COLO829 (cell line): ENCODE measurements around the gene TMEM101.
"Not testable (repeated sequence)": the region's sequence is repeated elsewhere in the genome, so short reads cannot be mapped to it uniquely, and the experiment has no call there.

Experiments used
- DNase-seq: peaks from one replicate; pipeline ENCODE4 v3.0.0; 2012; ENCODE audit warnings: low spot score

Gene TMEM101

DNA sequence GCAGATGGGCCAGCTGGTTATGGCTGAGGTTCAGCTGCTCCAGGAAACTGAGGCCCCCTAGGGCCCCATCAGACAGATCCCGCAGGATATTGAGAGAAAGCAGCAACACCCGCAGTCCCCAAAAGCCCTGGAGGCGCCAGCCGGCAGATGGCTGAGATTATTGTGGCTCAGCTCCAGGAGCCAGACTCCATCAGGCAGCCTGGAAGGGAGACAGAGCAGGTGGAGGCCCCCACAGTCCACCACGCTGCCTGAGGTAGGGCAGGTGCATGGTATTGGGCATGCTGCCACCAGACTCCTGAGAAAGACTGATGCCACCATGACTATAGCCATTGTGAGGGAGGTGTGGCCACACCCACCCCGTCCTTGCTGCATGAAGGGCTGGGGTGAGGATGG lies 9.5 kb upstream of the TMEM101 start:
- DNase-seq: no peak

DNA sequence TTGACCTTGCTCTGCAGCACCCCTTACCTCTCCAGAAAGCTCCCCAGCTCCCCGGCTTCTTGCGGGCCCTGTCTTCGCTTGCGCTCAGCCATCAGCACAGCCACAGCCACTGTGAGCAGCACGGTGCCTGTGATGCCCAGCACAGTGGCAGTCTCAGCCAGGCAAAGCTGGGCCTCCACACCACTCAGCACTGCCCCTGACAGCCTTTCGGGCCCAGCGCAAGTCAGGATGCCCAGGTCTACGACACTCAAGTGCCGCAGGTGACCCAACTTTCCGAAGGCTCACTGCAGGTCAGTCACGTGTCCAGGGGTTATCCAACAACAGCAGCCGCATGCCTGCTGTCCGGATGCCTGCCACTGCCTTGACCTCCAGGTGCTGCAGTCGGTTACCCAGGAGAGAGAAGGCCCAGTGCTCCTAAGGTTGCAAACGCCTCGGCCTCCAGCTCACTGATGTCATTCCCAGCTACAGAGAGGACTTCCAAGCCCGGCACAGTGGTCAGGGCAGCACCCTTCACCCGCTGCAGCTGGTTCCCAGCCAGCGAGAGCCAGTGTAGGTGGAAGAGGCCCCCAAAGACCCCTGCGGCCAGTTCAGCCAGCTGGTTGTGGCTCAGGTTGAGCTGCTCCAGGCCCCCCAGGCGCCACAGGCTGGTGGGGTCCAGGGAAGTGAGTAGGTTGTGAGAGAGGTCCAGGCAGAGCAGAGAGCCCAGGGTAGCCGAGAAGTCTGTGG lies 8.9 kb upstream of the TMEM101 start:
- DNase-seq: no peak

DNA sequence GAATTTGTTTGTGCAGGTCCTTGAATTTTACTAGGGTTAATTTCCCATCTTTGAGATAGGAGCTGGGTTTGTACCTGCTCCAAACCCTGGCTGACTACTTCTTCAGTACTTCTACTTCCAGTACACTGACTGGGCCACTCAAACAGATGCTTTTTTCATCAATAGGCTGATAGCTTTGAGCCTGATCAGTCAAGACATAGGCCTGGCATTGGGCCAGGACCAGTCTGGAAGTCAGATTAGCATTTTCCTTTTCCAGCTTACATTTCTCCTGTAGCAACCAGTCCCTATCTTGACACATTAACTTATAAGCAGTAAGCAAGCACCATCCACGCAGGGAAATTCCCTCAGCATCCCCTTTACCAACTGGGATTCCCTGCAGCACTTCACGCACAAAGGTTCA lies 7.5 kb upstream of the TMEM101 start:
- no peak for DNase-seq

DNA sequence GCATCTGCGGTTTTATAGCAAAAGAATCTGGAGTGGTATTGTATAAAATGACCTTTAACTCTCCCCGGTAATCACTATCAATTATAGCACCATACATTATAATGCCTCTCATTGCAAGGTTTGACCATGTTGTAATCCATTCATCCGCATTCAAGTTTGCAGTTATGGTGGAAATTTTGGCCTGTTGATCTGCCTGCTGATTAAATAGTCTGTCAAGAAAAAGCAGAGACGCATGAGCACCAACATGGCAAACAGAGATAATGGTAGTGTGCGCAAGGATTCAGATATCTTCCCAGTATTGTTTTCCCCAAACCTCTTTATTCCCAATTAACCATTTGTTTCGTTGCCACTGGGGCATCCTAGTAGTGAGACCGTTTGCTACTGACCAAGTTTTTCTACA lies 6.5 kb upstream of the TMEM101 start:
- not testable (repeated sequence) for DNase-seq

DNA sequence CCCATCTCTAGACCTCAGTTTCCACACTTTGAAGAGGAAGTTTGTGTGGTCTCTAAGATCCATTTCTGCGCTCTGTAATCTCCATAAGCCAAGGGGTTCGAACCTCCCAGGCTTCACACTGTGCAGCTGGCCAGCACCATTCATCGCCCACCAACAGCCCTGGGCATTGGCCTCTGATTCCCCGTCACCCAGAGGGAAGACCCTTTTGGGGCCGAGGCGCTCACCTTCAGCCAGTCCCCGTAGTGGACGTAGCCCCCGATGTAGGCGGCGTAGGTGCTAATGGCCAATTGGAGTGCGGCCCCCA lies 678 bp downstream of the TMEM101 start:
- DNase-seq: no peak

DNA sequence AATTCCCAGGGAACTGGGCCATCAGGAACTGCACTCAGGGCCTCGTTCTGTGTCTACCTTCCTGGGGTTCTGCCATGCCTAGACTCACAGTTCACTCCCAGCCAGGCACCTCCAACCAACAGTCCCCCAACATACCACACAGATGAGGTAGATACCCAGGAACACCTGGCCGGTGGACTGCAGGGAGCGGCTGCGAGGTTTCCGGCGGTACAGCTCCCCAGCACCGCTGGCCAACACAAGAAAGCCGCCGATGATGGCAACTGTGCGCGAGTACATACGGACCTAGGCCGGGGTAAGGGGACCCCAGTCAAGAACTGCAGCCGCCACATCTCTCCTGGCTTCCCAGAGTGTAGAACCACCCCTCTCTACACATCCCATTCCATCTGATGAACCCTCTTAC lies 1.9 kb downstream of the TMEM101 start:
- no peak for DNase-seq

DNA sequence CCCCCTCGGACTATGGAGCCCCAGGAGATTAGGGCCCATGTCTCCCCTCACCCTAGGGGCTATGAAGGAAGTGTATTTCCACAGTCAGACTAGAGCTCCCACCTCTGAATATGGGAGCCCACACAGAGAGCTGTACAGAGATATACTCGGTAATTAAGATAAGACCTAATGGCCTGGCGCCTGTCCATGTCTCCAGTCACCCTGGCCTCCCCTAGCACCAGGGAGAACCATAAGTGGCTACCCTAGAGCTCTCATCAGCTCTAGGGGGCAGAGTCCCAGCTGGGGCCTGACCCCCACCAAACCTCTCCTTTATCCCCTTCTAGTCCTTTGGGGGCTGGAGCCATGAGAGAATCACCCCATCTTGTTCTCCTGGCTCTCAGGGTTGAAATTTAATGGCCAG lies 2.4 kb downstream of the TMEM101 start:
- no peak for DNase-seq

DNA sequence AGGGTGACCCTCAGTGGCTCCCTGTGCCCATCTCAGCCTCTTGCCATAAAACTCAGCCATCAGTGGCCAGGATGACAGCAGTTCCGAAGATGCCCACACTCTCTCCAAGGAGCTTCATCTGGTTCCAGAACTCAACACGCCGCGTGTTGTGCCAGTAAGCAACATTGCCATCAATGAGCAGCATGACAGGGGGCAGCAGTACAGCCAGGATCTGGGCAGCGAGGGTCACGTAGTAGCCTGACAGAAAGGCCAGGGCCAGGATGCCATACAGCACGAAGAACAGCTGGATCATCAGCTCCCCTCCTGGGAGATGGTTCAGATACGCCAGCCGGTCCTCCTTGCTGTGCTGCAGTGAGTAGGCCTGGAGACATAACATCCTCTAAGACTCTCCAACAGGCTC lies 2.9 kb downstream of the TMEM101 start:
- no peak for DNase-seq

DNA sequence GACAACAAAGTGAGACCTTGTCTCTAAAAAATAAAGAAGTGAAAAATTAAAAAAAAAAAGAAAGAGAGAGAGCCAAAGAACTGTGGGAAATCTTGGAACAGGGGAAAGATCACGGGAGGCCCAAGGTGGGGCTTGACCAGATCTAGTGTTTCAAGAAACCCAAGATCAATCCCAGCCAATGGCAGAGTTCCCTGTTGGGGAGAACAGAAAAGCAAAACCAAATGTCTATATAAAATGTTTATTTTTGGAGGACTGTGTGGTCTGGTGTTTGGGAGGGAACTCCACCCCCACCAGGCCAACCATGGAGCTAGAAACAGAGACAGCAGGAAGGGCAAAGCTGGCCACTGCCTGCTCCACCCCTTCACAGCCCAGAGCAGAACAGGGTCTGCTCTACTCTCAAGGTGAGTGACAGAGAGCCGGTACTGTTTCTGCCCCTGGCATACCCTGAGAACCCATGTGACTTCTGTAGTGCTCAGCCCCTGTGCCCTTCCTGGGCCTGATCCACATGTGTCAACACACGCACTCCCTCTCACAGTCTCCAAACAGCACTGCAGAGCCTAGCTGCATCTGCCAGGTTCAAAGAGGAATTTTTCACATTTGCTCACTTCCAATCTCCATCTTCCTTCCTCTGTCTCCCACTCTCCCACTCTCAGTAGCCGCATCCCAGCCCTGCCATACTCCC lies 3.7 kb downstream of the TMEM101 start:
- DNase-seq: no peak

DNA sequence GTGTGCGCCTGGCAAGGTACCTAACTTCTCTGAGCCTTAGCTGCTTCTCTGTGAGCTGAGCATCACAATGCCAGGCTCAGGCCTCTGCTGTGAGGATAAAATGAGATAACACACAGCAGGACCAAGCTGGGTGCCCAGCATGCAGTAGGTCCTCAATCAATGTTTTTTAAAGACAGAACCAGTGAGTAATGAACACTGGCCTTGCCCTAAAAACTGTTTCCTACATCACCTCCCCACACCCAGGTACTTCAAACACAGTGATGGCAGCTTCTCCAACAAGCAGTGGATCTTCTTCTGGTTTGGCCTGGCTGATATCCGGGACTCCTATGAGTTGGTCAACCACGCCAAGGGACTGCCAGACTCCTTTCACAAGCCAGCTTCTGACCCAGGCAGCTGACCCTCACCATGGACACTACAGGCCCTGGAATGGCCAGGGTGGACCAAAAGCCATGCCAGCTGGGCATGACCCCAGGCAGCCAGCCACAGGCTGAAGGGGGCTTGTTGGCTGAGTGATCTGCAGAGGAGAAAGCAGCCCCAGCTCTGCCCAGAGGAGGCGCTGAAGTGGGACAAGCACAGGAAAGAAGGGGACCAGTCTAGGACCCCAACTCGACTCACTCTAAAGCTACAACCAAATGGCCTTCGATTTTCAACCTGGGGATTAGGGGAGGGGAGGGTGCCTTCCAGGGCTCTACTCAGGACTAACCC lies 6.4 kb downstream of the TMEM101 start:
- DNase-seq: no peak

DNA sequence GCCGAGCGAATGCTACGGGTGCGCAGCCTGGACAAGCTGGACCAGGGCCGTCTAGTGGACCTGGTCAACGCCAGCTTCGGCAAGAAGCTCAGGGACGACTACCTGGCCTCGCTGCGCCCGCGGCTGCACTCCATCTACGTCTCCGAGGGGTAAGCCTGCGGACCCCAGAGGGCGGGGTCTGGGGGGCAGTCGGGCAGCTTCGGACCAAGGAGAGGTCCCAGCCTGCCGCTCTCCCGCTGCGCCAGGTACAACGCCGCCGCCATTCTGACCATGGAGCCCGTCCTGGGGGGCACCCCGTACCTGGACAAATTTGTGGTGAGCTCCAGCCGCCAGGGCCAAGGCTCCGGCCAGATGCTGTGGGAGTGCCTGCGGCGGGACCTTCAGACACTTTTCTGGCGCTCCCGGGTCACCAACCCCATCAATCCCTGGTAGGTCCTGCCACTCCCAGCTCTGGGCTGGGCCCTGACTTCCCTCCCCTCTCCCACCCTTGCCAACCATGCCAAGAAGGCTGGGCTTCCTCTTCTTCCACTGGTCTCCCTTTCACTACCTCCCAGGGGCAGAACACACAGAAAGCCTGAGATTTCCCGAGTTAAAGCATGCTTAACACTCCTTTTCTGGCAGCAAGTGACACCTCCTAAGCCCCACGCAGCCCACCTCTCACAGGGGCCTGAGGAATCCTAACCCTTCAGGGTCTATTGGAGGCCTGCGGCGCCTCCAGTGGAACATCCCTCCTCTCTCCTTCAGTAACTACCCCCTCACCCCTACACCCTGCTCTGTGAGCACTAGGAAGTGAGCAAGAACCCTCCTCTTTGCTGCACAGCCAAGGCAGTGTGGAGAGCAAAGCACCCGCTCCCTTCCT lies 7.2 kb downstream of the TMEM101 start:
- DNase-seq: no peak

DNA sequence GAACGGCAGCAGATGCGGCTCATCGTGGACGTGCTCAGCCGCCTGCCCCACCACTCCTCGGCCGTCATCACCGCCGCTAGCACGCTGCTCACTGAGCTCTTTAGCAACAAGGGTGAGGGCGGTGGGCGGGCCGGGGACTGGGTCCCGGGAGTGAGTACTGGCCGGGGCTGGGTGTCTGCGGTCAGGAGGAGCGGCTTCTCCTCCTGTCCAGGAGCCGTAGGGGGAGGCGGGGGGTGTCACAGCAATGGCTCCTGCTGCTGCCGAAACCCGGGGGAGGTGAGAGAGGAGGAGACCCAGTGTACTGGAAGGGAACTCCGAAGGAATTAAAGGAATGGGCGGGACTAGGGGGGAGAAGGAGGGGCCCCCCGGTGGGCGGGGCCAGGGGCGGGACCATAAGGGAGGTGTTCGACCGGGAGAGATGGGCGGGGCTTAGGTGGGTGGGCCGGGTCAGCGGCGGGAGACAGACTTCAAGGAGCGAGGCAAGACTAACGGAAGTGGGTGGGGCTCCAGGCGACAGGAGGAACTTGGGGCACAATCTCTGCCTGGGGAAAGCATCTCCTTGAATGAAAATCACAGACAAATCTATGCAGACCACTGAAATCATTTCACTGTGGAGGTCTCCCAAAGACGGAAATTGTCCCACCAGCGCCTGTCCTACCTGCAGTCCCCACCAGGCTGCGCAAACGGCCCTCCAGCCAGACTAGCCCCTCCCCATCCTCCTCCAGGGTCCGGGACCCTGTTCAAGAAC lies 8.0 kb downstream of the TMEM101 start:
- DNase-seq: peak; percentile 95

DNA sequence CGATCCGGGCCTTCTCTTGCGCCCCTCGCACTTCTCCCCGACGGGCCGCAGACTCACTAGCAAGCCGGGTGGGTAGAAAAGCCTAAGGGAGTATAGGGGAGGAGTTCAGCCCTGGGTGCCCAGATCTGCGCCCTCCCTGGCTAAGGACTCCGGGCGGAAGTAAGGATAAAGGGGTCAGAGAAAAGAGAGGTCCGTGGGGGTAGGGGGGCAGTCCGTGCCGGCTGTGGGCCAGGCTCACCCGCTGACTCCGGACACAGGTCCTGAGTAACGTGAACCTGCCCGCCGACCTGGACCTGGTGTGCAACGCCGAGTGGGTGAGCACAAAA lies 8.5 kb downstream of the TMEM101 start:
- DNase-seq: no peak

DNA sequence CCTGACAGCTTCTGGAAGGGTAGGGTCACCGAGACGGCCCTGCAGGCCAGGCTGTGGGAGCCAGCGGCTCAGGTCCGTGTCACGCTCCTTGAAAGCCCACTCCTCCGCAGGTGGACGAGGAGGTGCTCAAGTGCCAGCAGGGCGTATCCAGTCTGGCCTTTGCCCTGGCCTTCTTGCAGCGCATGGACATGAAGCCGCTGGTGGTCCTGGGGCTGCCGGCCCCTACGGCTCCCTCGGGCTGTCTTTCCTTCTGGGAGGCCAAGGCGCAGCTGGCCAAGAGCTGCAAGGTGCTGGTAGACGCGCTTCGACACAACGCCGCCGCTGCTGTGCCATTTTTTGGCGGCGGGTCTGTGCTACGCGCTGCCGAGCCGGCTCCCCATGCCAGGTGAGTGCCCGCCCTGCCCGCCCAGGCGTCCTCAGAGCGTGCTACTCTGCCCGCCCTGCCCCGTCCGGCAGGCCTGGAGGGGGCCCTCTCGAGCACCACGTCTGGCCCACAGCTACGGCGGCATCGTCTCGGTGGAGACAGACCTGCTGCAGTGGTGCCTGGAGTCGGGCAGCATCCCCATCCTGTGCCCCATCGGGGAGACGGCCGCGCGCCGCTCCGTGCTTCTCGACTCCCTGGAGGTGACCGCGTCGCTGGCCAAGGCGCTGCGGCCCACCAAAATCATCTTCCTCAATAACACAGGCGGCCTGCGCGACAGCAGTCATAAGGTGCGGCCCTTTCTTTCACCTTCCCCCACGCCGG lies 9.1 kb downstream of the TMEM101 start:
- DNase-seq: no peak

DNA sequence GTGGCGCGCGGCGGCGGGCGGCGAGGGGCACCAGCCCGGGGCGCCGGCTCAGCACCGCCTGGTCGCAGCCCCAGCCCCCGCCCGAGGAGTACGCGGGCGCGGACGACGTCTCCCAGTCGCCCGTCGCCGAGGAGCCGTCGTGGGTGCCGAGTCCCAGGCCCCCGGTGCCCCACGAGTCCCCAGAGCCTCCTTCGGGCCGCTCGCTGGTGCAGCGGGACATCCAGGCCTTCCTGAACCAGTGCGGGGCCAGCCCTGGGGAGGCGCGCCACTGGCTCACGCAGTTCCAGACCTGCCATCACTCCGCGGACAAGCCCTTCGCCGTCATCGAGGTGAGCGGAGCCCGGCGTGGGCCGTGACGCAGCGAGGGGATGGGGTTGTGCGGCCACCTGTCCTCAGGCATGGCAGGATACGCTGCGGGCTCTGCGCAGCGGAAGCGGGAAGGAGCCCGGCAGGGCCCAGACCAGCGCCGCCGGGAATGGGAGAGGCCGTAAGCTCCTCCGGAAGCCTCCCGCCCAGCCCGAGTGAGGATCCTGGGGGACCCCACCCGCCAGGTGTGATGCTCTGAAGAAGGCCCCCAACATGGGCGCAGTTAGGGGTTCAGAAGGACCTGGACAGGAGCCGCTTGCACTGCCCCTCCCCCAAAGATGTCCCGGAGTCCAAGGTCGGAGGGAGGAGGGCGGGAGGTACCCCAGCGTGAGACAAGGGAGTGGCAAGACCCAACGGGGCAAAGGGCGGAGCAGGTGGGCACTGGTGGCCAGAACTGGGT lies 9.8 kb downstream of the TMEM101 start:
- no peak for DNase-seq

DNA sequence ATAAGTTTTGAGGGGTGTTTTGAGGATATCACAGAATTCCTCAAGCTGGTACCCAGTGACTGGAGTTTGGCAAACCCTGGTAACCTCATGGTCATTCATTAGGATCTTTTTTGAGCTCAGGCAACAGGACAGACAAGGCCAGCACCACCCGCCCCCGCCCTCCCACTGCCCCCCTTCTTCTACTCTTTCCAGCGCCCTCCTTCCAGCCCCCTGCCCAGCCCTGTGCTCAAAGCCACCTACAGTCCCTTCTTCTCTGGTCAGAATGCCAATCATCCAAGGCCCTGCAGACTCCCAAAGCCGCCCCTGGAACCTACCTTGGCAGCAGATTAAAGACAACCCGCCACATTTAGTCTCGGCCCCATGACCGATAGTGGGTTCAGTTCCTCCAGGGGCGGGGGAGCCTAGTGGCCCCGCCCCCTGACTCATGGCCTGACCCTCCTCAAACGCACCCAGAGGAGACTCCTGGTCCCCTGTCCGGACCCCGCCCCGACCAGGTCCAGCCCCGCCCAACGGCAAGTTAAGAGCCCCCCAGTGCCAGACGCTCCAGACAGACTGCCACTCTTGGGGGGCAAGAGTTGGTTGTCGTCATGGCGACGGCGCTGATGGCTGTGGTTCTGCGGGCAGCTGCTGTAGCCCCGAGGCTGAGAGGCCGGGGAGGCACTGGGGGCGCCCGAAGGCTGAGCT lies 10.5 kb downstream of the TMEM101 start, which contains the start of gene NAGS:
NAGS (plus strand) TSS at position 546 of the 684 bp plus-strand sequence; CDS start at position 588, 42 bp downstream.
- DNase-seq: no peak

DNA sequence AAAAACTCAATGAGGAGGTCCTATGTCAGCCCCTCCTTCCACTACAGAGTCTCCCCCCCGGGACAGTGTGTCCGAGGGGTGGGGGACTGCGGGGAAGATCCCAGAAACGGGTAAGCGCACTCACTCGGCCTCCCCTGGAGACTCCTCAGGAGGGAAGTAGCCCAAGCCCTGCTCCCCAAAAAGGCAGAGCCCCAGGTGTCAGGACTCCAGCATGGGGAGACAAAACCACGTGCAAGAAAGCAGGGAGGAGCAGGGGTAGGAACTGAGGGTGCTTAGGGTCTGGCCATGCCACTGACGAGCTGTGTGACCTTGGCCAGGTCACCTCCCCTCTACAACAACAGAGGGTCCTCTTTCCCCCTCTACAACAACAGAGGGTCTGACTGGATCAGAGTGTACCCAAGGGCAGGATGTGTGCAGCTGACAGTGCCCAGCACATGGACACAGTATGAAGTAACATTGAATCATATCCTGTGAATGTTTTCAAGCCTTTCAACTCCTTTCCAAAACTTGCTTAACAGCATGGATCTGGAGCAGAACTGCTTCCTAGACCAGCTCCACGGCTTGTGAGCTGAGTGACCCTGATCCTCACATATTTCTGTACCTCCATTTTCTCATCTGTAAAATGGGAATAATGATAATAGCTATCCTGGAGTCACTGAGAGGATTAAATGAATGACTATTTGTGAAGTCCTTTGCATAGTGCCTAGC lies 12.5 kb downstream of the TMEM101 start:
- DNase-seq: no peak

DNA sequence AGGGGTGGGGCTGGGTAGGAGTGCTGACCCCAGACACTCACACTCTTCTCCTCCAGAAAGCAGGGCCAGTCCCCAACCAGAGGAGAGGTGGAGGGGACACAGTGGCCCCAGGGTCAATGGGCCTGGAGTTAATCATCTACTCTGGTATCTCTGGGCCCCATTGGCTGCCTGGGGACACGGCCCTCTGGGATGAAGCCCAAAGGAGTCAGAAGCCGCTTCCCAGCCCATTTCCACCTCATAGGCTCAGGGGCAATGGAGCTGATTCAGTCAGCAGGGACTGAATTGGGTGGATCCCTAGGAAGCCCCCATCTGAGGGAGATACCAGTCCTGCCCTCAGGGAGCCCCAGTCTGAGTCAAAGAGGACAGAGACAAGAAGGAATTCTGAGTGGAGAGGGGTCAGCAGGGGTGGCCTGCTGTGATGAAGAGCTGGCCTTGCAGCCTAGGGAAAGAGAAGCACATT lies 13.3 kb downstream of the TMEM101 start:
- no peak for DNase-seq

DNA sequence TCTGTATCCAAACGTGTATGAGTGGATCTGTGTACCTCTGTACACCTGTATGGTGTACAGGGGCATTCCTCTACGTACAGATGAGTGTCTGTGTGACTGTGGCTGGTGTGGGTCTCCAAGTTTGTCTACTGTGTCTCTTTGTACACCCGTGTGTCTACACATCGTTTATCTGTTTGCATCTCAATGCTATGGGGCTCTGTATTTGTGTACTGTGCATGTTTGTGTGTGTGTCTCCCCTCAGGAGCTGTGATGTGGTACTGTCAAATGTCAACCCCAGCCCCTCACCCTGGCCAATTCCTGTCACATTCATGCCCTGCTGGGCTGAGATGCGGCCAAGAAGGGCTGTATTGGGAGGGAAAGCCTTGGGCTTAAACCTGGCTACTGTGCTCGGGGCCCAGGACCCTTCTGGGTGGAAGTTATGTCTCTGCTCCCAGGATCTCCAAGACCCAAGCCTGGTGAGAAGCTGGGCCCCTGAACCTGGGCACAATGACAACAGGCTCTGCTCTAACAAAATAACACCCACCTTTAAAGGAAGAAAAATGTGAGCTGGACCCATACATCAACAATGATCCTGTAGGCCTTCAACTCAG lies 13.8 kb downstream of the TMEM101 start:
- DNase-seq: no peak
